ENCODE results near the gene ARNT2.
A peak's percentile ranks its signal among the peaks of the same experiment; 100 is the strongest.

The ARNT2 gene

DNA sequence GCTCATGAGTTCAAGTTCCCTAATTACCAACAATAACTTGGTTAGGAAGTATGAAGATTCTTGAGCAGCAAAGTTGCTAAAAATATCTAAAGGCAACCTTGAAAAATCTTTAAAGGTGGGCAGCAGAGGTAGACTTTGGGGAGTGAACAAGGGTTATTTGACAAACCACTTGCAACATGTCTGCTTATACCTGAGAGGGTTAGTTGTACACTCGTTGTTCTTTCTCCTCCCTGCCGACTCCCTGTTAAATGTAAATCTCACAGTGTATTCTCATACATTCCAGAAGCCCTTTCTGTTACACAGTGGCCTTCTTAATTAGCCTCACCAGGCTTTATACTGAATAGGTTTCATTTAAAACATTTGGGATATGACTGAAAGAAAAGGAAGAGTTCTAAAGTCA, 121.7 kb downstream of the ARNT2 start:
- no peak for DNase-seq

DNA sequence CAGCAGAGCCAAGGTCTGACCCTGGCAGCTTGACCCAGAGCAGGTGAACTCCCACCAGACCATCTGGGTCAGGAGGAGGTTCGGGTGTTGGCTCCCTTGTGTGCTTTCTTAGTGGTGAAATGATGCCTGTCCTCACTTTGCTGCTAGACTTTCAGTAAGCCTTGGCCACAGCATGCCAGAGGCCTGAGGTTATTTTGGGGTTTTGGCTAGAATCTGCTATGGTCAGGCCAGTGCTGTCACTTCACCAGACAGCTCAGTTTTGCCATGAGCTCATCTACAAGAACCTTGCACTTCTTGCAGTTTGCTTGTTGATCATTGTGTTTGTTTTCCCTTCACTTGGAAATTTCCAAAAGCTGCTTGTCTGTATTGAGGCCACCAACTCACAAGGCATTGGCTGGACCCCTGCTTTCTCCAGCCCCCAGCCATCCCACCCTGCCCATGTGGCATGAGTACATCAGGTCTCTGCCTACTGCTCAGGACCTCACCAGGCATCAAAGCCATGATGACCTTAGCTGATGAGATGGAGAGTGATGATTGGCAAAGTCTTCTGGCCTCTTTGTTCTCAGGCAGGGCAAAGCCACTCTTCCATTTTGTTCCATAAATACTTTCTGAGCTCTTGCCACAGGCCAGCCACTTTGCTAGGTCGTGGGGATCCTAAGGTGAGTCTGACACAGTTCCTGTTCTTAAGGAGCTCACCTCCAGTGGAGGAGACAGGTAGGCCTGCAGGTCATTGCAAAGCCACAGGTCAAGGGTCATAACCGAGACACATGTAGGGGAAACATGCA, 122.6 kb downstream of the ARNT2 start:
- no peak for DNase-seq

DNA sequence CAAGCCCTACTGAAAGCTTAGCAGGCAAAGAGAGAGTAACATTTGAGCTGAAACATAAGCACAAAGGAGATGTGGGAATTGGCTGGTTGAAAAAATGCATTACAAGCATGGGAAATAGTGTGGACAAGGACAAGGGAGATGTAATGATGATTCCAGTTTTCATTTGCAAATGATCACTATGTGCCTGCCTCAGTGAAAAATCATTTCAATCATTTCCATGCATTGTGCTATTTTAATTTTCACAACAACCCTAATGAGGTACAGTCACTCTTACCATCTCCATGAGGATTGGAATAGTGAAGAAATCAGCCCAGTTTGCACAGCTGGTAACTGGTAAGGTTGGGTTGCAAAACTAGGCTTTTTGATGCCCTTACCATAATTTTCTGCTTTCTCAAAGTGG, 123.2 kb downstream of the ARNT2 start:
- no peak for DNase-seq

- no peak for DNase-seq
Observed at GRCh38 chr15:80527961-80528360, 123.8 kb downstream of the ARNT2 start.

DNA sequence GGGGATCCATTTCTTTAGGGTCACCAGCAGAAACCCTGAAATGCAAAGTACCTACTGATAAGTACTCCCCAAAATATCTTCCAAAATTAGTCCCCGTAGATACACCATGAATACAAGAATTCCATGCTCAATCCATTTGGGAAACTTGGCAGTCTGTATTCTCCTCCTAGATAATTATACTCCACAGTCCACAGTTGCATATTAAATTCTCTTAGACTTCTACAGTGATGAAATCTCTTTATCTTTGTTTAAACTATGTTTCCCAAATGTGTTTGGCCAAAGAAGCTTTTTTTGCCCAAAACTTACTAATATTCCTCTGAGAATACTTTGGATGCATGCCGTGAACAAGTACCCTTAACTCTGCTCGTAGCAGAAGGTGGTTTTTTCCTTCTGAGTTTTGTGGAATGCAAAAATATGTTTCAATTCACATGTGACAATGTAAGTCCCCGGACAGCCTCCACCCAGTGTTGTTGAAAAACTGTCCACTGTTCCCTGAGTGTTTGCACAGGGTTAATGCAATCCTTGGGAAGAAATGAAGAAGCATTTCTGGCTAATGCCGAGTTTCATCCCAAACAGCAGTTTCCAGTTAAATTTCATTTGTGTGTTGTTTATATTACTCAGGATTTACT, 126.7 kb downstream of the ARNT2 start:
- DNase-seq, result no peak

GRCh38 chr15:80531388-80531787, 127.2 kb downstream of the ARNT2 start:
- no peak for DNase-seq

DNA sequence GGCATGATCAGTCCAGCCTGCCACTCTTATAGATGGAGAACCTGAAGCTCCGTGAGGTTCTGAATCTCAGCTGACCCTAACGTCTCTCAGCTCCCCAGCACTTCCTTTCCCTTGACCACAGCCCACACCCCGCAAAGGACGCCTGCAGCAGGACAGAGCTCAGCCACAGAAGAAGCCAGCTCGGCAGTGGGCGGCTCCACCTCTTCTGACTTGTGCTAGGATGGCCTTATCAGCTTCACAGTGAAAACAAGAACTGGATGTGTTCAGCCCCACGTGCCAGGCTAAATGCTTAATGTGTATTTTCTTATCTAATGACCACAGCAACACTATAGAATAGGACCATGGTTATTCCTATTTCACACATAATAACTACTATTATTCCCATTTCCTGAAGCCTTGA, 127.6 kb downstream of the ARNT2 start:
- DNase-seq, result no peak

DNA sequence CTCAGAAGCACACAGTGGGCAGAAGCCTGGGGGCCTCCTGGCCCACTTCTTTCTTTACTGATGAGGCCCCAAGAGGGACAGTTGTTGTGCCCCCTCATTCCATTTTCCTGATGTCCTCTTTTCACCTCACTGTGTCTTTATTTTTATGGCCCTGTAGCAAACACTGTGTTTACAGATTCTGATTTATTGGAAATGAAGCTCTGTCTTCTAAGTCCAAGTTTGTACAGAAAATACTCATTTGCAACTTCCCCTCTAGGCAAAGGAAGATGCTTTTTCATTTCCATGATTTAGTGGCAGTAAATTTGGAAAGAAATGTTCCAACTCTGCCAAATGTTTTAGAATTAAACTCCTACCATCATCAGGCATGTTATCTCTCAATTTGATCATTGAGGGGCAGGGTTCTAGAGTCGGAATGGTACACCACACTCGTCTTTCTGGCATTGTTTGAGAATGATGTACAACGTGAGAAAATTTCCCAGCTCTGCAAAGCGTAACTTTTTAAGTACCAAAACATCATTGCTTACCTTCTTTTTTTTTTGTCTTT, 129.7 kb downstream of the ARNT2 start:
- no peak for DNase-seq

DNA sequence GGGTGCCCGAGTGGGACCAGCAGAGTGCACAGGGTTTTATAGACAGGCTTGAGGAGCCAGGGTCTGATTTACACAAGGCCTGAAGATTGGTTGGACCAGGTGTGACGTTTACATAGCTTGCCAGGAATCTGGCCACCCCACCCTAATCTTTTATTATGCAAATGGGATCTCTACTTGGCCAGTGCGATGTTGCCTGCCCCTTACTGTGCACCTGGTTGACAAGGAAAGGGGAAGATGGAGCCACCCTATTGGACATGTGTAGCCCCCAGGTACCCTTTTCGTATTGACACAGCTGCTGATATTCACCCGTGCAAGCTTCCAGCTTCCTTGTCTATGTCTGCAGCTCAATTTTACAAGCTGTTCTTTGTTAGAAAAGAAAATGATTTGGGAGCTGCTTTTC, 132.0 kb downstream of the ARNT2 start:
- DNase-seq, result peak; percentile 91

- DNase-seq, result peak; percentile 57
Observed at GRCh38 chr15:80536716-80537115, 132.5 kb downstream of the ARNT2 start.

GRCh38 chr15:80545078-80545477, 140.9 kb downstream of the ARNT2 start:
- DNase-seq, result no peak

DNA sequence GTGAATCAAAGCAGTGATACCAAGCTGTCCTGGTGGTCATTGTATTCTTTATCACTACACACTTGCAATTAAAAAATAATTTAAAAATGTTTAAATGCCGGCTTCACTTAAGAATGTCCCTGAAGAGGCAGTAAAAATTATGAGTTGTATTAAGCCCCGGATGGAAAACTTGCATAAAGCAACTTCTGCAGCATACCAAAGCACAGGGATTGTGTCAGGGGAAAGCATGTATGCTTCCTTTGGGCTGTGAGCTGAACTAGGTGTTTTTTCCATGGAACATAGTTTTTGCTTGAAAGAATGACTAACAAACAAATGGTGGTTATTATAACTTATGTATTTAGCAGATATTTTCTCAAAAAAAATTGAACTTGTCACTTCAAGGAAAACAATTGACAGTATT, 143.1 kb downstream of the ARNT2 start:
- DNase-seq, result no peak

- DNase-seq, result no peak
Observed at GRCh38 chr15:80549191-80549590, 145.0 kb downstream of the ARNT2 start.

- no peak for DNase-seq
Observed at GRCh38 chr15:80549654-80550053, 145.5 kb downstream of the ARNT2 start.

GRCh38 chr15:80550219-80550907, 146.2 kb downstream of the ARNT2 start:
- DNase-seq, result no peak

GRCh38 chr15:80550908-80551260, 146.7 kb downstream of the ARNT2 start:
- no peak for DNase-seq

DNA sequence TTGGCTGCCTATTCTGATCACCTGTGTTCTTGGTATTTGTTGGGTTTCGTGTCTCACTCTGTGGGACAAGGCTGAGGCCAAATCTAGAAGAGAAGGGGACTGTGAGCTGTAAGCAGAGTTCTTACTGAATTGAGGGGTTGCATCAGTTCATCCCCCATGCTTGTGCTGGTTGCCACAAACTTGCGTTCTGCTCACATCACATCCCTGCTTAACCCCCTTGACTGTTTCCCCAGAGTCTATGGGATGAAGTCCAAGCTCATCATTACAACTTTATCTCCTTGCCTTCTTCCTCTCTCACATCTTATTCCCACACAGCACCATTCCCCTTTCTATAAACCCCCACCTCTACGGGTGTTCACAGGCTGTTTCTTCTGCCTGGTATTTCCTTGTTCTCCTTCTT, 147.2 kb downstream of the ARNT2 start:
- DNase-seq, result no peak

- no peak for DNase-seq
Observed at GRCh38 chr15:80554560-80554959, 150.4 kb downstream of the ARNT2 start.

- DNase-seq, result no peak
Observed at GRCh38 chr15:80556694-80557367, 152.6 kb downstream of the ARNT2 start.

DNA sequence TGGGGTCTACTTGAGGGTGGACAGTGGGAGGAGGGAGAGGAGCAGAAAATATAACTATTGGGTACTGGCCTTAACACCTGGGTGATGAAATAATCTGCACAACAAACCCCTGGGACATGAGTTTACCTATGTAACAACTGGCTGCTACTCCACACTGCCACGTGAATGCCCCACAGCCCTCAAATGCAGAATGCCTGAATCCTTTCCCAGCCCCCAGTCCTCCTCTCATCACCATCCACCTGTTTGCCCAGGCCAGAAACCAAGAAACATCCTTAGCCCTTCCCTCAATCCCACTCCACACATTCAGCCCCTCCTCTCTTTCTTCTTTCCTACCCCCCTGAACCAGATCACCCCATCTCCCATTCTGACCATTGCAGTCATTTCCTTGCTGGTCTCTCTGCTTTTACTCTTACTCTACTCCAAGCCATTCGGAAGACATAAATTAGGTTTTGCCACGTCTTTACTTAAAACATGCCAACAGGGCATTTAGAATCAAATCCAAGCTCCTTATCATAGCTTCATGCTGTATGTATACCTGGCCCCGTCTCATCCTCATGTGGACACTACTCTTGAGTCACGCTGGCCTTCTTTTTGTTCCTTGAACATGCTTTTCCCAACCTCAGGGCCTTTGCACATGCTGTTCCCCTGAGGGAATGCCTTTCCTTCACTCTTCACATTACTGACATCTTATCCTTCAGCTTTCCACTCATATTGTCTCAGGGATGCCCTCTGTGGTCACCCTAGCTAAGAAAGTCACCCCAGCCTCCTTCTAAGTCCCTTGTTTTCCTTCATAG, 153.5 kb downstream of the ARNT2 start:
- no peak for DNase-seq

DNA sequence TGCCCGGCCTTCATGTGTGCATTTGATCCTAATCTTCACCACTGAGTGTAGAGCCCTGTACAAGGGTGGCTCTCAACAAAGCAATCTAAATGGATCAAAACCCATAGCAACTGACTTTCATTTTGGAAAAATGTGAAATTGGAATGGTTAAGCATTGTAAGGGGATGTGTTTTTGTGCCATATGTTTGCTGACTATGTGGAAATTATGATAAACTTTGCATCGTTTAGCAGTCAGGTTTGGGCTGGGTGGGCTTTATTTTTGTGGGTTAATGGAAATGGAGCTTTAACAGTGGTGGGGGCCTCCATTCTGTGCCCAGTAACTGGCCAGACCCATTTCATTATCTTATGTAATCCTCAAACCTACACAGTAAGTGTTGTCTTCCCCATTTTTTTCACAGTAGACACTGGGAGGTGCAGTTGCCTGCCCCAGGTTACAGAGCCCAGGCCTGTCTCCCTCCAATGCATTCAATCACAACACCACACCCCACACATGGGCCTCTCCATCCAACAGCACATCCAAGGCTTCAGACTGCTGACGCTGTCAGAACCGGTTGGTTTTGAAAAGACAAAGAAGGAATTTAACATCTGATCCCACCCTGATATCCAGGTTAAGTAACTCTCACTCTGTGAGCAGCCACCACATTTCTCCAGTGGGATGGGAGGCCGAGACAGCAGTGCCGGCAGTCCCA, 154.6 kb downstream of the ARNT2 start:
- DNase-seq, result no peak

GRCh38 chr15:80559320-80559693, 155.1 kb downstream of the ARNT2 start:
- no peak for DNase-seq

Data from NCI-H748 treated with DMSO at 0.1 percent for 48 hours (cell line).